SU-DHL-6 (cell line): ENCODE measurements around the gene PEX10.

Source experiments
- CTCF ChIP-seq: fragments of 200-600 bp; sonication (generic); IDR thresholded peaks from one replicate; pipeline ENCODE4 v1.5.1; 2017; ENCODE audit warnings: antibody characterized with exemption, mild to moderate bottlenecking, low read length, moderate library complexity; ENCODE audit not compliant: insufficient read depth, poor library complexity, severe bottlenecking
- EZH2phosphoT487 ChIP-seq: fragments of 200-600 bp; sonication (generic), shearing (Covaris generic); conservative IDR thresholded peaks from 2 replicates; pipeline ENCODE4 v1.6.1; 2018; ENCODE audit warnings: mild to moderate bottlenecking, antibody characterized with exemption, low read length, moderate library complexity, mixed read lengths

GRCh38 chr1:2406451-2407041 is 5.8 kb downstream of the PEX10 start:
- TF ChIP-seq CTCF (no peak), EZH2phosphoT487 (no peak)
